IMR-90 (cell line): ENCODE results near the gene SNX33. TPM values are rescaled to one million over a fixed set of nuclear protein-coding genes. Genes with fewer than 3 reads are reported as not detected.

Experiments used
- ATAC-seq: fragments of 200-7000 bp; cut with Tn5 transposase; 2 replicates; pipeline ENCODE4 v1.9.1; 2020; ENCODE audit warnings: low read depth, mild to moderate bottlenecking, moderate library complexity
- BruUV-seq: library from RNA; stranded (reverse); fragments of 400-500 nt; replicated peaks from 2 replicates; lab custom pipeline; 2021; lab: Mats Ljungman, UMichigan
- CTCF ChIA-PET: fragments of 300-600 bp; formaldehyde crosslinking; extraction: SDS; loops from one replicate; lab custom pipeline; 2021; ENCODE audit warnings: antibody characterized with exemption; lab: Yijun Ruan, JAX
- POLR2A ChIA-PET: fragments of 300-600 bp; sonication (Branson Sonifier 250); formaldehyde crosslinking; loops from one replicate; lab custom pipeline; 2022; ENCODE audit warnings: antibody characterized with exemption; ENCODE audit not compliant: unreplicated experiment; lab: Charles Lee
- DNase-seq: peaks from one replicate; pipeline ENCODE4 v3.0.0; 2013
- H2AFZ ChIP-seq: replicated peaks from 2 replicates; pipeline ENCODE3; 2013; ENCODE audit warnings: low read length, mild to moderate bottlenecking; ENCODE audit not compliant: poor library complexity
- H2AK5ac ChIP-seq: 2 replicates; pipeline ENCODE4 v1.6.1; 2013; ENCODE audit warnings: low read depth, low read length, inconsistent platforms
- H2AK9ac ChIP-seq: replicated peaks from 2 replicates; pipeline ENCODE3; 2013; ENCODE audit warnings: mild to moderate bottlenecking, low read depth, low read length, moderate library complexity; ENCODE audit not compliant: poor library complexity
- H2BK120ac ChIP-seq: 2 replicates; pipeline ENCODE4 v1.6.1; 2013; ENCODE audit warnings: low read depth, low read length, inconsistent platforms
- H2BK15ac ChIP-seq: 3 replicates; pipeline ENCODE4 v1.6.1; 2013; ENCODE audit warnings: low read depth, low read length, inconsistent platforms
- H2BK20ac ChIP-seq: 2 replicates; pipeline ENCODE4 v1.6.1; 2013; ENCODE audit warnings: low read depth, mild to moderate bottlenecking, inconsistent platforms, low read length, moderate library complexity
- H2BK5ac ChIP-seq: 2 replicates; pipeline ENCODE4 v1.6.1; 2013; ENCODE audit warnings: mild to moderate bottlenecking, low read depth, low read length, inconsistent platforms; ENCODE audit not compliant: poor library complexity, severe bottlenecking
- H3K14ac ChIP-seq: replicated peaks from 2 replicates; pipeline ENCODE4 v1.6.1; 2013; ENCODE audit warnings: low read depth, low read length, inconsistent platforms
- H3K18ac ChIP-seq: 2 replicates; pipeline ENCODE4 v1.6.1; 2013; ENCODE audit warnings: low read depth, low read length, control low read depth
- H3K23ac ChIP-seq: 2 replicates; pipeline ENCODE4 v1.6.1; 2013; ENCODE audit warnings: low read depth, low read length, inconsistent platforms
- H3K27ac ChIP-seq: 2 replicates; pipeline ENCODE4 v1.5.1; 2013; ENCODE audit warnings: mild to moderate bottlenecking, control low read depth, low read length; ENCODE audit not compliant: insufficient read depth
- H3K27me3 ChIP-seq: 2 replicates; pipeline ENCODE4 v1.6.1; 2013; ENCODE audit warnings: low read length; ENCODE audit not compliant: control insufficient read depth, insufficient read depth
- H3K36me3 ChIP-seq: 2 replicates; pipeline ENCODE4 v1.6.1; 2013; ENCODE audit warnings: low read length, mixed read lengths; ENCODE audit not compliant: control insufficient read depth, insufficient read depth
- H3K4ac ChIP-seq: 2 replicates; pipeline ENCODE4 v1.6.1; 2013; ENCODE audit warnings: low read depth, low read length, inconsistent platforms
- H3K4me1 ChIP-seq: 2 replicates; pipeline ENCODE4 v1.6.1; 2013; ENCODE audit warnings: low read length, mixed read lengths; ENCODE audit not compliant: control insufficient read depth, insufficient read depth
- H3K4me2 ChIP-seq: 2 replicates; pipeline ENCODE4 v1.6.1; 2013; ENCODE audit warnings: low read depth, mild to moderate bottlenecking, control low read depth, low read length, moderate library complexity
- H3K4me3 ChIP-seq: 2 replicates; pipeline ENCODE4 v1.5.1; 2013; ENCODE audit warnings: low read depth, mild to moderate bottlenecking, control low read depth, low read length, moderate library complexity; ENCODE audit not compliant: insufficient read depth
- H3K56ac ChIP-seq: 2 replicates; pipeline ENCODE4 v1.6.1; 2013; ENCODE audit warnings: low read length, inconsistent platforms; ENCODE audit not compliant: insufficient read depth; ENCODE audit errors: extremely low read depth
- H3K79me1 ChIP-seq, 2 experiments: 2 replicates each; pipeline ENCODE4 v1.6.1; 2013; ENCODE audit warnings: low read length in 2 of 2, inconsistent platforms in 1 of 2, low read depth in 1 of 2
- H3K9ac ChIP-seq: 2 replicates; pipeline ENCODE4 v1.6.1; 2013; ENCODE audit warnings: low read depth, low read length, control low read depth
- H3K9me1 ChIP-seq: 2 replicates; pipeline ENCODE4 v1.6.1; 2013; ENCODE audit warnings: low read length, inconsistent platforms; ENCODE audit not compliant: insufficient read depth
- H3K9me3 ChIP-seq: 2 replicates; pipeline ENCODE4 v1.6.1; 2013; ENCODE audit warnings: low read length; ENCODE audit not compliant: control insufficient read depth, insufficient read depth
- H4K20me1 ChIP-seq: 2 replicates; pipeline ENCODE4 v1.6.1; 2013; ENCODE audit warnings: low read length, inconsistent platforms; ENCODE audit not compliant: insufficient read depth
- H4K5ac ChIP-seq: 2 replicates; pipeline ENCODE4 v1.6.1; 2013; ENCODE audit warnings: mild to moderate bottlenecking, low read depth, low read length, control low read depth
- H4K8ac ChIP-seq, 2 experiments: 2 replicates each; pipeline ENCODE4 v1.6.1; 2013; ENCODE audit warnings: low read depth in 2 of 2, low read length in 2 of 2, control low read depth in 1 of 2, inconsistent platforms in 1 of 2
- H4K91ac ChIP-seq: 2 replicates; pipeline ENCODE4 v1.6.1; 2013; ENCODE audit warnings: low read depth, low read length, inconsistent platforms; ENCODE audit not compliant: insufficient read depth
- CTCF ChIP-seq: conservative IDR thresholded peaks from 2 replicates; pipeline ENCODE4 v1.5.1; 2012; ENCODE audit warnings: mild to moderate bottlenecking, low read depth, low read length, improper control_type of control experiment
- MAZ ChIP-seq: IDR thresholded peaks from 2 replicates; pipeline ENCODE4 v1.6.1; 2012; ENCODE audit warnings: low read depth, mild to moderate bottlenecking, low read length, improper control_type of control experiment, moderate library complexity, borderline replicate concordance
- SMC3 ChIP-seq: fragments of 150-350 bp; IDR thresholded peaks from 2 replicates; pipeline ENCODE4 v1.6.1; 2016; ENCODE audit warnings: low read depth, mild to moderate bottlenecking, antibody characterized with exemption, low read length, moderate library complexity
- WGBS, 2 experiments: methylation state at CpG; one replicate each; pipeline versions ENCODE4 v1.1.5 to v1.1.7; 2013; ENCODE audit warnings: missing lambda C conversion rate in 2 of 2; ENCODE audit not compliant: insufficient read length in 1 of 2; ENCODE audit errors: extremely low coverage in 2 of 2; 5-methylcytosine and 5-hydroxymethylcytosine counted together
- dilution Hi-C: fragments of 300-500 bp; cut with HindIII; formaldehyde crosslinking; loops from one replicate; pipeline ENCODE4 v1.14.3; 2018; ENCODE audit warnings: low sequenced_read_pairs; ENCODE audit not compliant: unreplicated experiment
- in situ Hi-C: fragments of 300-500 bp; cut with MboI; formaldehyde crosslinking; loops from 3 replicates; pipeline ENCODE4 v1.14.3; 2019; ENCODE audit warnings: low sequenced_read_pairs, inconsistent platforms, mixed read lengths
- intact Hi-C: fragments of 100-400 bp; cut with micrococcal nuclease; formaldehyde crosslinking; loops from 2 replicates; pipeline ENCODE4 v1.10.0; 2022
- polyA plus RNA-seq, 3 experiments: library from polyadenylated mRNA; depleted of rRNA; stranded (reverse); fragments of >200 nt; gene quantifications; 2 replicates each; pipeline ENCODE4 v1.2.3, GENCODE V29; 2012; ENCODE audit warnings: low replicate concordance in 1 of 3
- total RNA-seq: library from RNA; depleted of rRNA; stranded (reverse); fragments of >200 nt; gene quantifications from 2 replicates; pipeline ENCODE4 v1.2.3, GENCODE V29; 2012

SNX33 gene
- total and polyA plus RNA-seq, 2 of the 4 experiments (the other 2 are of a cell fraction) = 12.7 to 14.6 TPM

GRCh38 chr15:75673426-75674235, 25.9 kb downstream of the SNX33 start:
- Histone ChIP-seq H3K9ac (peak overlapping the region; percentile 30), H3K79me1 (peaks cover 0 to 55% of the 10 kb centered on the region in 2 experiments; a peak in 3 of 4 replicates), H3K36me3 (peaks cover 5% of the 10 kb centered on the region; the same call in 1 of the 2 replicates), H2BK20ac (peak overlapping the region; percentile 81), H3K4ac (peak overlapping the region; percentile 94), H3K56ac (peak overlapping the region; percentile 58; the same call in 1 of the 2 replicates), H3K9me1 (peaks cover 37% of the 10 kb centered on the region), H3K4me2 (peak overlapping the region; percentile 39; the same call in 1 of the 2 replicates), H3K23ac (peak overlapping the region; percentile 88; the same call in 1 of the 2 replicates), H3K27me3 (no peaks in the 10 kb centered on the region), H3K14ac (peak overlapping the region; percentile 73; the same call in 1 of the 2 replicates), H2BK5ac (peak overlapping the region; percentile 81), H4K20me1 (peaks cover 21% of the 10 kb centered on the region), H4K91ac (peak overlapping the region; percentile 94), H2BK15ac (peak overlapping the region; percentile 74; the same call in 2 of the 3 replicates), H4K5ac (peak overlapping the region; percentile 28; the same call in 1 of the 2 replicates), H2BK120ac (peak overlapping the region; percentile 87), H2AK9ac (peak overlapping the region; percentile 93), H3K9me3 (no peaks in the 10 kb centered on the region), H4K8ac (peak overlapping the region; percentile 35 to 74; a peak in 2 of 4 replicates), H3K27ac (peak overlapping the region; percentile 78), H2AFZ (peak overlapping the region; percentile 62), H3K4me1 (peaks cover 34% of the 10 kb centered on the region), H3K18ac (peak overlapping the region; percentile 11), H3K4me3 (no peak overlapping the region), H2AK5ac (peak overlapping the region; percentile 95)
- TF ChIP-seq CTCF (no peak), SMC3 (no peak), MAZ (0 out of 2 replicates have a peak, but pooled peaks have one; percentile 7)
- peak; percentile 76 for ATAC-seq
- ChIA-PET POLR2A (no interaction called here), CTCF (no interaction called here)
- intact Hi-C loops = loop anchor here (1.0 to 10.0 kb wide), 3 partner anchors 26 to 96 kb away; partner anchors contain the start of genes PTPN9, SNUPN and SNX33
- WGBS, 2 experiments = no CpG with 5 or more reads among the region's 10 CpGs
- BruUV-seq = no TSS peak
- peak; percentile 70 for DNase-seq
- dilution Hi-C loops = no loop called here
- in situ Hi-C loops = no loop called here
